Memory B cell (primary cell): ENCODE data around the gene SYT11.
"Not testable (repeated sequence)": the region's sequence is repeated elsewhere in the genome, so short reads cannot be mapped to it uniquely, and the experiment has no call there.

Experiments
- ATAC-seq: fragments of 150-1000 bp; cut with Tn5 transposase; 2 replicates; pipeline ENCODE4 v1.10.0; 2021; ENCODE audit warnings: low read depth, mild to moderate bottlenecking, moderate library complexity
- DNase-seq, 2 donors: peaks; one replicate each; pipeline ENCODE4 v3.0.0; 2022; ENCODE audit warnings: low spot score in 2 of 2
- H3K27ac Mint-ChIP-seq: one replicate; pipeline ENCODE4 v1.8.0; 2022; ENCODE audit warnings: mild to moderate bottlenecking, moderate library complexity, mixed read lengths
- H3K27me3 Mint-ChIP-seq: one replicate; pipeline ENCODE4 v1.8.0; 2022; ENCODE audit warnings: mixed read lengths
- H3K36me3 Mint-ChIP-seq: one replicate; pipeline ENCODE4 v1.8.0; 2022; ENCODE audit warnings: mild to moderate bottlenecking, mixed read lengths
- H3K4me1 Mint-ChIP-seq: one replicate; pipeline ENCODE4 v1.8.0; 2022; ENCODE audit warnings: mixed read lengths
- H3K4me3 Mint-ChIP-seq: one replicate; pipeline ENCODE4 v1.8.0; 2022; ENCODE audit warnings: mild to moderate bottlenecking, moderate library complexity, mixed read lengths
- H3K9me3 Mint-ChIP-seq: one replicate; pipeline ENCODE4 v1.8.0; 2022; ENCODE audit warnings: mixed read lengths

SYT11 gene

GRCh38 chr1:155880251-155880650 is 20.9 kb downstream of the SYT11 start:
- Mint-ChIP-seq H3K27ac (no peak overlapping the region), H3K4me3 (no peak overlapping the region), H3K27me3 (no peaks in the 10 kb centered on the region), H3K36me3 (no peaks in the 10 kb centered on the region), H3K4me1 (no peaks in the 10 kb centered on the region), H3K9me3 (no peaks in the 10 kb centered on the region)
- DNase-seq (no peak), ATAC-seq (no peak)

GRCh38 chr1:155880950-155881349 is 21.6 kb downstream of the SYT11 start:
- H3K4me1 Mint-ChIP-seq: no peaks in the 10 kb centered on the region
- no peak overlapping the region for H3K27ac Mint-ChIP-seq
- no peaks in the 10 kb centered on the region for H3K36me3 Mint-ChIP-seq
- no peak overlapping the region for H3K4me3 Mint-ChIP-seq
- ATAC-seq (no peak), DNase-seq (no peak)
- no peaks in the 10 kb centered on the region for H3K27me3 Mint-ChIP-seq
- H3K9me3 Mint-ChIP-seq: no peaks in the 10 kb centered on the region

- Mint-ChIP-seq H3K27ac (no peak overlapping the region), H3K27me3 (no peaks in the 10 kb centered on the region), H3K36me3 (no peaks in the 10 kb centered on the region), H3K4me3 (no peak overlapping the region), H3K4me1 (no peaks in the 10 kb centered on the region), H3K9me3 (no peaks in the 10 kb centered on the region)
- DNase-seq (no peak), ATAC-seq (peak; percentile 83)
Observed at GRCh38 chr1:155882235-155882634, 22.9 kb downstream of the SYT11 start.

- no peak overlapping the region for H3K27ac Mint-ChIP-seq
- no peaks in the 10 kb centered on the region for H3K36me3 Mint-ChIP-seq
- no peaks in the 10 kb centered on the region for H3K4me1 Mint-ChIP-seq
Observed at GRCh38 chr1:155882766-155883165, 23.4 kb downstream of the SYT11 start.

GRCh38 chr1:155884031-155884960 is 24.9 kb downstream of the SYT11 start:
- no peaks in the 10 kb centered on the region for H3K36me3 Mint-ChIP-seq
- no peak for DNase-seq
- ATAC-seq: no peak
- no peaks in the 10 kb centered on the region for H3K4me1 Mint-ChIP-seq
- no peaks in the 10 kb centered on the region for H3K9me3 Mint-ChIP-seq
- H3K4me3 Mint-ChIP-seq: no peak overlapping the region
- no peak overlapping the region for H3K27ac Mint-ChIP-seq
- no peaks in the 10 kb centered on the region for H3K27me3 Mint-ChIP-seq

More at GRCh38 chr1:155882766-155883165, 23.4 kb downstream of the SYT11 start:
- no peak overlapping the region for H3K4me3 Mint-ChIP-seq
- no peaks in the 10 kb centered on the region for H3K9me3 Mint-ChIP-seq
- ATAC-seq: no peak
- H3K27me3 Mint-ChIP-seq: no peaks in the 10 kb centered on the region
- DNase-seq: no peak

- no peak for DNase-seq
- Mint-ChIP-seq H3K36me3 (no peaks in the 10 kb centered on the region), H3K4me3 (no peak overlapping the region), H3K9me3 (no peaks in the 10 kb centered on the region), H3K27ac (no peak overlapping the region), H3K27me3 (no peaks in the 10 kb centered on the region), H3K4me1 (no peaks in the 10 kb centered on the region)
- ATAC-seq: no peak
Observed at GRCh38 chr1:155884982-155885381, 25.6 kb downstream of the SYT11 start.

GRCh38 chr1:155888481-155888880 is 29.1 kb downstream of the SYT11 start:
- DNase-seq (no peak), ATAC-seq (no peak)
- H3K4me3 Mint-ChIP-seq: no peak overlapping the region
- H3K4me1 Mint-ChIP-seq: no peaks in the 10 kb centered on the region
- H3K27me3 Mint-ChIP-seq: no peaks in the 10 kb centered on the region
- no peak overlapping the region for H3K27ac Mint-ChIP-seq
- no peaks in the 10 kb centered on the region for H3K9me3 Mint-ChIP-seq
- no peaks in the 10 kb centered on the region for H3K36me3 Mint-ChIP-seq

GRCh38 chr1:155889566-155889965 is 30.2 kb downstream of the SYT11 start:
- Mint-ChIP-seq H3K4me3 (no peak overlapping the region), H3K27me3 (no peaks in the 10 kb centered on the region), H3K4me1 (no peaks in the 10 kb centered on the region), H3K27ac (no peak overlapping the region), H3K36me3 (no peaks in the 10 kb centered on the region), H3K9me3 (no peaks in the 10 kb centered on the region)
- ATAC-seq: no peak
- DNase-seq: no peak

- Mint-ChIP-seq H3K4me3 (no peak overlapping the region), H3K4me1 (no peaks in the 10 kb centered on the region), H3K9me3 (no peaks in the 10 kb centered on the region), H3K27me3 (no peaks in the 10 kb centered on the region), H3K36me3 (no peaks in the 10 kb centered on the region), H3K27ac (no peak overlapping the region)
- no peak for ATAC-seq
- DNase-seq: no peak
Observed at GRCh38 chr1:155890251-155890650, 30.9 kb downstream of the SYT11 start.

GRCh38 chr1:155892796-155893195 is 33.4 kb downstream of the SYT11 start:
- no peak overlapping the region for H3K27ac Mint-ChIP-seq
- no peaks in the 10 kb centered on the region for H3K27me3 Mint-ChIP-seq
- no peaks in the 10 kb centered on the region for H3K4me1 Mint-ChIP-seq
- ATAC-seq: no peak
- no peak for DNase-seq
- no peaks in the 10 kb centered on the region for H3K9me3 Mint-ChIP-seq
- peaks cover 1% of the 10 kb centered on the region for H3K36me3 Mint-ChIP-seq
- H3K4me3 Mint-ChIP-seq: no peak overlapping the region

GRCh38 chr1:155893389-155894142 is 34.2 kb downstream of the SYT11 start:
- Mint-ChIP-seq H3K4me3 (no peak overlapping the region), H3K9me3 (no peaks in the 10 kb centered on the region)

GRCh38 chr1:155895617-155896016 is 36.2 kb downstream of the SYT11 start:
- not testable (repeated sequence) for H3K27me3 Mint-ChIP-seq, ATAC-seq, H3K4me1 Mint-ChIP-seq, H3K27ac Mint-ChIP-seq, DNase-seq, H3K4me3 Mint-ChIP-seq, H3K9me3 Mint-ChIP-seq
- peaks cover 15% of the 10 kb centered on the region for H3K36me3 Mint-ChIP-seq

More at GRCh38 chr1:155893389-155894142, 34.2 kb downstream of the SYT11 start:
- DNase-seq (no peak), ATAC-seq (no peak)
- peaks cover 1% of the 10 kb centered on the region for H3K36me3 Mint-ChIP-seq
- H3K27me3 Mint-ChIP-seq: no peaks in the 10 kb centered on the region
- H3K27ac Mint-ChIP-seq: no peak overlapping the region
- H3K4me1 Mint-ChIP-seq: no peaks in the 10 kb centered on the region

GRCh38 chr1:155896476-155896875 is 37.1 kb downstream of the SYT11 start:
- H3K4me3 Mint-ChIP-seq: not testable (repeated sequence)
- peaks cover 16% of the 10 kb centered on the region for H3K36me3 Mint-ChIP-seq

GRCh38 chr1:155897746-155898145 is 38.4 kb downstream of the SYT11 start:
- DNase-seq: no peak
- H3K4me1 Mint-ChIP-seq: no peaks in the 10 kb centered on the region
- peaks cover 20% of the 10 kb centered on the region for H3K36me3 Mint-ChIP-seq
- H3K27me3 Mint-ChIP-seq: no peaks in the 10 kb centered on the region
- H3K4me3 Mint-ChIP-seq: no peak overlapping the region
- no peak for ATAC-seq
- no peaks in the 10 kb centered on the region for H3K9me3 Mint-ChIP-seq
- H3K27ac Mint-ChIP-seq: no peak overlapping the region

More at GRCh38 chr1:155896476-155896875, 37.1 kb downstream of the SYT11 start:
- H3K9me3 Mint-ChIP-seq, H3K27ac Mint-ChIP-seq, DNase-seq, H3K4me1 Mint-ChIP-seq, H3K27me3 Mint-ChIP-seq, ATAC-seq: not testable (repeated sequence)
